ENCODE measurements around the gene ATM.

The ATM gene, protein sequence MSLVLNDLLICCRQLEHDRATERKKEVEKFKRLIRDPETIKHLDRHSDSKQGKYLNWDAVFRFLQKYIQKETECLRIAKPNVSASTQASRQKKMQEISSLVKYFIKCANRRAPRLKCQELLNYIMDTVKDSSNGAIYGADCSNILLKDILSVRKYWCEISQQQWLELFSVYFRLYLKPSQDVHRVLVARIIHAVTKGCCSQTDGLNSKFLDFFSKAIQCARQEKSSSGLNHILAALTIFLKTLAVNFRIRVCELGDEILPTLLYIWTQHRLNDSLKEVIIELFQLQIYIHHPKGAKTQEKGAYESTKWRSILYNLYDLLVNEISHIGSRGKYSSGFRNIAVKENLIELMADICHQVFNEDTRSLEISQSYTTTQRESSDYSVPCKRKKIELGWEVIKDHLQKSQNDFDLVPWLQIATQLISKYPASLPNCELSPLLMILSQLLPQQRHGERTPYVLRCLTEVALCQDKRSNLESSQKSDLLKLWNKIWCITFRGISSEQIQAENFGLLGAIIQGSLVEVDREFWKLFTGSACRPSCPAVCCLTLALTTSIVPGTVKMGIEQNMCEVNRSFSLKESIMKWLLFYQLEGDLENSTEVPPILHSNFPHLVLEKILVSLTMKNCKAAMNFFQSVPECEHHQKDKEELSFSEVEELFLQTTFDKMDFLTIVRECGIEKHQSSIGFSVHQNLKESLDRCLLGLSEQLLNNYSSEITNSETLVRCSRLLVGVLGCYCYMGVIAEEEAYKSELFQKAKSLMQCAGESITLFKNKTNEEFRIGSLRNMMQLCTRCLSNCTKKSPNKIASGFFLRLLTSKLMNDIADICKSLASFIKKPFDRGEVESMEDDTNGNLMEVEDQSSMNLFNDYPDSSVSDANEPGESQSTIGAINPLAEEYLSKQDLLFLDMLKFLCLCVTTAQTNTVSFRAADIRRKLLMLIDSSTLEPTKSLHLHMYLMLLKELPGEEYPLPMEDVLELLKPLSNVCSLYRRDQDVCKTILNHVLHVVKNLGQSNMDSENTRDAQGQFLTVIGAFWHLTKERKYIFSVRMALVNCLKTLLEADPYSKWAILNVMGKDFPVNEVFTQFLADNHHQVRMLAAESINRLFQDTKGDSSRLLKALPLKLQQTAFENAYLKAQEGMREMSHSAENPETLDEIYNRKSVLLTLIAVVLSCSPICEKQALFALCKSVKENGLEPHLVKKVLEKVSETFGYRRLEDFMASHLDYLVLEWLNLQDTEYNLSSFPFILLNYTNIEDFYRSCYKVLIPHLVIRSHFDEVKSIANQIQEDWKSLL (N-terminal part only)

DNA sequence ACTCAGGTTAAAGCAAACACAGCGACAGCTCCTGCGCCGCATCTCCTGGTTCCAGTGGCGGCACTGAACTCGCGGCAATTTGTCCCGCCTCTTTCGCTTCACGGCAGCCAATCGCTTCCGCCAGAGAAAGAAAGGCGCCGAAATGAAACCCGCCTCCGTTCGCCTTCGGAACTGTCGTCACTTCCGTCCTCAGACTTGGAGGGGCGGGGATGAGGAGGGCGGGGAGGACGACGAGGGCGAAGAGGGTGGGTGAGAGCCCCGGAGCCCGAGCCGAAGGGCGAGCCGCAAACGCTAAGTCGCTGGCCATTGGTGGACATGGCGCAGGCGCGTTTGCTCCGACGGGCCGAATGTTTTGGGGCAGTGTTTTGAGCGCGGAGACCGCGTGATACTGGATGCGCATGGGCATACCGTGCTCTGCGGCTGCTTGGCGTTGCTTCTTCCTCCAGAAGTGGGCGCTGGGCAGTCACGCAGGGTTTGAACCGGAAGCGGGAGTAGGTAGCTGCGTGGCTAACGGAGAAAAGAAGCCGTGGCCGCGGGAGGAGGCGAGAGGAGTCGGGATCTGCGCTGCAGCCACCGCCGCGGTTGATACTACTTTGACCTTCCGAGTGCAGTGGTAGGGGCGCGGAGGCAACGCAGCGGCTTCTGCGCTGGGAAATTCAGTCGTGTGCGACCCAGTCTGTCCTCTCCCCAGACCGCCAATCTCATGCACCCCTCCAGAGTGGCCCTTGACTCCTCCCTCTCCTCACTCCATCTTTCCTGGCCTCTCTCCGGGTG lies at the start of gene ATM, which contains the start of gene NPAT:
Gene ATM, plus strand, starts transcription at position 494 of the 774 bp plus-strand sequence. CDS start 4,558 bp downstream, outside the sequence.
Gene NPAT, minus strand, starts transcription at position 65 of the 774 bp plus-strand sequence. CDS start 102 bp downstream, outside the sequence.
- FAIRE-seq, result no peak

DNA sequence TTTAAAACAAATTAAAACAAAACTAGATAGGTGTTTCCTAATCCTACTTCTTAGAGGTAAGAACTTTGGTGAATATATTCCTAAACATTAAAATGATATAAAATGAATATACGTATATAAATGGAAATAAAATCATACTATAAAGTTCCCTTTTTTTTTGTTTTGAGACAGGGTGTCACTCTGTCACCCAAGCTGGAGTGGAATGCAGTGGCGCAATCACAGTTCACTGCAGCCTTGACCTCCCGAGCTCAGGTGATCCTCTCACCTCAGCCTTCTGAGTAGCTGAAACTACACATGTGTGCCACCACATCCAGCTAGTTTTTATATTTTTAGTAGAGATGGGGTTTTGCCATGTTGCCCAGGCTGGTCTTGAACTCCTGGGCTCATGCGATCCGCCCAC lies 45.3 kb upstream of the ATM start:
- FAIRE-seq, result no peak

DNA sequence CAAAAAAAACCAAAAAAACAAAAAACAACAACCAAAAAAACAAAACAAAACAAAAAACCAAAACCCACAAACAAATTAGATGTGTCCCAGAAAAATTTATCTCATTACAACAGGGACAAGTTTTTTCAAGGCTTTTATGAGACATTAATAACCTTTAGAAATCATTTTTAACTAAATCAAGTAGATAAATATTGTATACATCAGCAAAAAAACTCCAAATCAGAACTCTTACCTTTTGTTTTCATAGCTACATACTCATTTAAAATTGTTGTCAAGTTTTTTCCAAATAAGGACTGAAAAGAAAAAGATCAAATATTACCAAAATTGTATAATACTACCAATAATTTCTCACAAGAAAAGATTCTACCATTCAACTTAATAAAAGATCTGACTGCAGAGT lies 29.1 kb upstream of the ATM start:
- no peak for FAIRE-seq

DNA sequence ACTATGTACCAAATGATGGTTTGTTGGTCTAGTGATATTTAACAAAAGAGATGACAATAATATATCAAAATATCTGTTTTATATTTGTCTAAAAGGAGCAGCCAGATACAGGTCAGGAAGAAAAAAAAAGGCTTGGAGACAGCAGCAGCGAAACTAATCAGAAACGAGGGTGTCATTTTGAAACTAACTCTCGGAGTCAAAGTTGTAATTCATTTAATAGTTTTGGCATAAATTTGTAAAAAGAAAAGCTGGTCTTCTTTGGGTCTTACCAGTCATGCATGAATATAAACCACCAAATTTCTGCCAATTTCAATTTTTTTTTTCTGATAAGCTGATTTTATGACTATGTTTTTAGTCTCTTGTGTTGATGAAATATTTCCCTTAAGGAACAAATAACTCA lies 26.0 kb upstream of the ATM start:
- FAIRE-seq, result no peak

DNA sequence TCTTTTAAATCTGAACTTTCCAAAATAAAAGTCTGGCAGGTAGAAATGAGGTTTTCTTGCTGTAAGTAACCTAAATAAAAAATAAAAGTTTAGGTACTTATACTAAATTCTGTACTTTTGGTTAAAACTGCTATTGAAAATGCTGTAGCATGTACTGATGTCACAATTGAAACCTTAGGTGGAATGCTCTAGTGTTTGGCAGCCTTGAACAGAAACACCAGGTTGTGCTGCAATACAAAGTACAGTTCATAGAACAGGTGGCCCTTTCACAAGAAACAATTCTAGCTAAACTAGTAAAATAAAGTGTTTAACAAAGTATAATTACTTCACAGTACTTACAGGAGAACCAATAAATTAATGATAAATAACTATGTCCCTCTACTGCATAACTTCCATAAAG lies 25.5 kb upstream of the ATM start:
- no peak for FAIRE-seq

DNA sequence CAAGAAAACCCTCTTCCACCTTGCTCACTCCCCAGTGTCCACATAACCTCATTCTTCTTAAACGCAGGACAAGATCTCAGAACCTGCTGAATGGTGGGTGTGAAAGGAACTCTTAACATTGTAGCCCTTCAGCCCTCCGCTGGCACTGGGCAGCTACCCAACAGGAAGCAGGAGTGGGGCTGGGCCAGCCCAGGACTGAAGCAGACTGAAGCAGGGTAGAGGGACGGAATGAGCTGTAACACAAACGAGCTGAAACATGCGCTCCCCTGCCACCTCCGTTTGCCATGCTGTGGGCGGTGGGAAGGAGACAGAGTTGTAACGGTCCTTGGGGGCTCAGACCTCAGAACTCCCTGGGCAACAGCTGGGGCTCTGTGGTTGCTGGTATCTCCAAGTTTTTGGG lies 24.0 kb upstream of the ATM start:
- no peak for FAIRE-seq

DNA sequence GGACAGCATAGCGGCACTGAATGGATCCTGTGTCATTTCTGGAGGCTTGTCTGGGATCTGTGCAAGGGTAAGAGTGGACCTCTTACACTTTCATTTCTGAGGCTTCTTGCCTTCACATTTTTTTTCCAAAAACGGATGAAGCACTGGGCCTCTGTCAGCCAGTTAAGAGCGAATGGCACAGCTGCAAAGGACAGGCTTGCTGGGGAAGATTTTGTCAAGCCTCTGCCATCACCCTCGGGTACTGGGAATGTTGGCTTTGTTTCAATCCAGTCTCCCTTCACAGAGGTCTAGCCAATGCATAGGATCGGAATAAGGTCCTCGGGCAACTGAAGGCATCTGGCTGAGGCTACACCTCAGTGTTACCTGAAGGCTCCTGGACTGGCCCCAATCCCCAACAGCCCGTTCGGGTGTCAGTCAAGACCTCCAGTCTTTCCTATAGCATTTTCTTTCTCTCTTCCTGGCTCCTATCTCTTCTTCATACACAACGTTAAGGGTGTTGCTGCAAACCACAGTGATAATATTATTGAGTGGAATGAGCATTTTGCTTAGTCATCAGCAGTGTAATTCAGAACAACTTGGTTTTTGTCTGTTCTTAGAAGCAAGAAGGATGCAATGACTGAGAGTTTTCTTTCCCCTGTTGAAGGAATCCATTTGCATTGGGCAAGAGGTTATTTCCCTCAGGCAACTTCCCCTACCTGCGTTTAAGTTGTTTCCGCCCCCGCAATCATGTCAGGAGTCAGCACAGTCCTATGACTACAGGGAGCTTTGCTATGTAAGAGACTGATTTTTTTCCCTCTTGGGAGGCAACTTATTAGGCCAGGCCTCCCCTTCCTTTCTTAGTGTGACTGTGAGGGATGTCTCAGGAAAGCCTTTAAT lies 23.2 kb upstream of the ATM start:
- no peak for FAIRE-seq

DNA sequence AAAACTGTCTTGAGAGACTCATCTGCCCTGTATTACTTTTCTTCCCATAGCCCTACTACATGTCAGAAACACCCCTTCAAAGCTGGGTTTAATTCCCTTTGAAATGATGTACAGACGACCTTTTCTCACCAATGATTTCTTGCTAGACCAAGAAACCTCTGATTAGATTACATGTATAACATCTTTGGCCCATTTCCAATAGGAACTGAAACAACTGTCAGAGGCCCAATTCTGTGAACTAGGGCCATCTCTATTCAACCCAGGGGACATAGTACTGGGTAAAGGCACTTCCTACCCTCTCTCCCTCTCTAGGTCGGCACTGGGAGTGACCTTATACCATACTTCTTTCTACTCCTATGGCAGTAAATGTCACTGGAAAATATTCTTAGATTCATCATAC lies 19.8 kb upstream of the ATM start:
- no peak for FAIRE-seq

DNA sequence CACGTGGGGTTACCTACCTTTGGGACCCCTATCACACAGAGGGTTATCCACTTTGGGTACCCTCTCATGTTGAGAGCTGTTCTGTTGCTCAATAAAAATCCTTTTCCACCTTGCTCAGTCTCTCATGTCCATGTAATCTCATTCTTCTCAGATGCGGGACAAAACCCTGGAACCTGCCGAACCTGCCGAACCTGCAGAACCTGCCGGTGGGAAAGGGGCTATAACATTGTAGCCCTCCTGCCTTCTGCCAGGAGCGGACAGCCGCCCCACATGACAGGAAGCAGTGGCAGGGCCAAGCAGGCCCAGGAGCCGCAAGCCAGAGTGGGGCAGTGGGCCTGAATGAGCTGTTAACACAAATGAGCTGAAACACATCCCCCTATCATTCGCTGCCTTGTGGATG lies 18.5 kb upstream of the ATM start:
- FAIRE-seq, result no peak

DNA sequence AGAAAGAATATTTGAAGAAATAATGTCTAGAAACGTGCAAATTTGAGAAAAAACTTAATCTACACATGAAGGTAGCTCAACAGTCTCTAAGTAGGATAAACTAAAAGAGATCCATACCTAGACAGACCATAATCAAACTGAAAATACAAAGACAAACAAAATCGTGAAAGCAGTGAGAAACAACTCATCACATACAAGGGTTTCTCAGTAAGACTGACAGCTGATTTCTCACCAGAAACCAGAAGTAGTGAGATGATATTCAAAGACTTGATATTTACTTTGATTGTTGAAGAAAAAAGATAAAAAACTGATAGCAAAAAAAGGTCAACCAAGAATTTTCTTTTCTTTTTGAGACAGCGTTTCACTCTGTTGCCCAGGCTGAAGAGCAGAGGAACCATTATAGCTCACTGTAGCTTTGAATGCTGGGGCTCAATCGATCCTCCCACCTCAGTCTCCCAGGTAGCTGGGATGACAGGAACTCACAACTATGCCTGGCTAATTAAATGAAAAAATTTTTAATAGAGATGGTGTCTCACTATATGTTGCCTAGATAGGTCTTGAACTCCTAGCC lies 17.9 kb upstream of the ATM start:
- no peak for FAIRE-seq

DNA sequence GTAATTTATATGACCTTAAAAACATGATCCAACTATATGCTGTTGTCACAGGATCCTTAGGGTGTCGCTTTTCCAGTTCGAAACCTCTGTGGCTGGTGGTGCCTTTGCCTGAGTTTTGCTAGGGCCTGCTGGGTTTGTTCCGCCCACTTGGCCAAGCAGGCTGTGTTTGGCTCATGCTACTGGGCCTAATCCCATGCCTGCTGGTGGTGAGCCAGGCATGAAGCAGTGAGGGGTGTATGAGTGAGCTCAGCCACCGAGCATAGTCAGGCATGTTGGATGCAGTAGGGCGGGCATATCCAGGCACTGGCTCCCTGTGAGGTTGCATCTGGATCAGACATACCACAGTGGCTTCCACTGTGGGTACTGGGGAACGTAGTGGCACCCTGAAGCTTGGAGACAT lies 16.7 kb upstream of the ATM start:
- no peak for FAIRE-seq

DNA sequence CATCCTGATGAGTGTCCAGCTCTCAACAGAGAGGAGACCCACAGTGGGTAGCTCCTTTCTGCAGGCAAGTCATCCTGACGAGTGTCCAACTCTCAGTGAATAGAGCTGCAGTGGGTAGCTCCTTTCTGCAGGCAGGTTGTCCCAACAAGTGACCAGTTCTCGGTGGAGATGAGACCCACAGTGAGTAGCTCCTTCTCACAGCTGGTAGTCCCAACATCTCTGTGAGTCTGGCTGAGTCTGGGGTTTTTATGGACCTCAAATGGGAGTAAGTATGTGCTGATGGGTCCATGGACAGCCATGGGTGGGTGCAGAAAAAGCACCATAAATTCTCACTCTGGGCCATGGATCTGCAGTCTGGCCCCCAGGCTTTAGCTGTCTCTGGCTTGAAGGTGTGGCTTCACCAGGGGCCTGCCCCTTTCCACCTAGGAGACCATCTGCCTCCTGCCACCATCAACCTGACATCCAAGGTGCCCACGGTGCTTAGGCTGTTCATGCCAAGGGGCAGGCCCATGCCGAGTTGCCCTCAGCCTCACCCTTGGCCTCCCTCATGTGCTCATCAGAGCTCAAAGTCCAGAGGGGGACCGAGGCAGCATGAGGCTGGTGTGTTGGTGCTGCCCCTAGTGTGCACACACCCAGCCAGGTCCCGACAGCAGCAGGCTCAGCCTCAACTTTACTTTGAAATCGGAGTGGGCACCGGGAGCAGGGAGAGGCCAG lies 15.7 kb upstream of the ATM start:
- FAIRE-seq, result no peak

DNA sequence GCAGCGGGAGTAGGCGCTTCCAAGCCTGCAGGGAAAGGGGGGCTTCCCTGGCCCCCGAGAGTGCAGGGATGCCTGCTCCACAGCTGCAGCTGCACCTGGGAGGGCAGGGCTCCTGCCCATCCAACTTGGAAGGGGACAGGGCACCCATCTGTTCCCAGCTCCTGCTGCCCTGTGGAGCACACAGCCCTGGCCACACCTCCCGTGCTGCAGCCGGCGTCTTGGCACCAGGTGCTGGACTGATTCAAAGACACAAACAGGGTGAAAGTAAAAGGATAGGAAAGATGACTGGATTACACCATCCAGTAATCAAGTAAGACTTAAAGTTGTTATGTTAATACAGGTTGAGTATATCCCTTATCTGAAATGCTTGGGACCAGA lies 15.2 kb upstream of the ATM start:
- no peak for FAIRE-seq

DNA sequence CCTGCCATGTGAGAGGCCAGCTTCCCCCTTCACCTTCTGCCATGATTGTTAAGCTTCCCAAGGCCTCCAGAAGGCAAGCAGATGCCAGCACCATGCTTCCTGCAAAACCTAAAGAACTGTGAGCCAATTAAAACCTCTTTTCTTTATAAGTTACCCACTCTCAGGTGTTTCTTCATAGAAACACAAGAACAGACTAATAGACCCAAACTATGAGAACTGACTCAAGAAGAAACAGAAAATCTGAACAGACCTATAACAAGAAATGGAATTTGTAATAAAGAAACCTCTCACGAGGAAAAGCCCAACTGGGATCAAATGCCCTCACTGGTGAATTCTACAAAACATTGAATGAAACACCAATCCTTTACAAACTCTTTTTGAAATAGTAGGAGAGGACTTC lies 12.4 kb upstream of the ATM start:
- no peak for FAIRE-seq

DNA sequence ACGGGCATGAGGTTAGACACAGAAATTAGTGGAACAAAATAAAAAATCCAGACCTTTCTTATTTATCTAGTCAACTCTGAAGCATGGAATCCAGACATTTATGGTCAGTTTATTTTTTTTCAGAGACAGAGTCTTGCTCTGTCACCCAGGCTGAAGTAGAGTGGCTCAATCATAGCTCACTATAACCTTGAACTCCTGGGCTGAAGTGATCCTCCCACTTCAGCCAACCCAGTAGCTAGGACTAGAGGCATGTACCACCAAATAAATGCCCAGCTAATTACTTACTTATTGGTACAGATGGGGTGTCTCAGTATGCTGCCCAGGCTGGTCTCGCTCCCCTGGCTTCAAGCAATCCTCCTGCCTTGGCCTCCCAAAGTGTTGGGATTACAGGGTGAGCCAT lies 9.1 kb upstream of the ATM start:
- FAIRE-seq, result no peak

DNA sequence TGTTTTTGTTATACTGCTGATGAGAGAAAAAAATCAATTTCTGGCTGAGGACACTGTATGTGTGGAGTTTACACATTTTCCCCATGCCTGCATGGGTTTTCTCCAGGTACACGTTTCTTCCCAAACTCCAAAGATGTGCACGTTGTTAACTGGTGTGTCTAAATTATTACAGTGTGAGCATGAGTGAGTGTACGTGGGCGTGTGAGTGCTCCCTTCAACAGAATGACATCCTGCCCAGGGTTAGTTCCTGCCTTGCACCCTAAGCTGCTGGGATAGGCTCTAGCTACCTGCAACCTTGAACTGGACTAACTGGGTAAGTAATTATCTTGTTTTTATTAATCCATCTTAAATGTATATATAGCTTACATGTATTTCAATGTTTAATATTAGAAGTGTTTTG lies 5.9 kb upstream of the ATM start:
- FAIRE-seq, result no peak

DNA sequence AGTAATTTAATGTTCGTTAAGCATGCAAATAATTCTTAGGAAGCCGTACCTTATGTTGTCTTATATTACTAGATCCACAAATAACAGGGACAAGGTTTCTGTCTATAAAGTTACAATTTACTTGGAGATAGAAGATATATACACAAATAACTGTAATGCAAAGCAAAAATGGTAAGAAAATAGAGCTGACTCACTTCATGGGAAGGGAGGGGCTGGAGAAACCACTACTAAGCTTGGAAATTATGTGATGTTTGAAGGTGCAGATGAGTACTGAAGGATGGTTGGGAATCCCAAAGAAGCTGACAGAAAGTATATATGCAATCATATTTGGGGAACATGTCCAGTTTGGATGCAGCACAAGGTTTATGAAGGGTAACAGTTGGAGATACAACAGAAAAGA lies 4.4 kb upstream of the ATM start:
- FAIRE-seq, result no peak

DNA sequence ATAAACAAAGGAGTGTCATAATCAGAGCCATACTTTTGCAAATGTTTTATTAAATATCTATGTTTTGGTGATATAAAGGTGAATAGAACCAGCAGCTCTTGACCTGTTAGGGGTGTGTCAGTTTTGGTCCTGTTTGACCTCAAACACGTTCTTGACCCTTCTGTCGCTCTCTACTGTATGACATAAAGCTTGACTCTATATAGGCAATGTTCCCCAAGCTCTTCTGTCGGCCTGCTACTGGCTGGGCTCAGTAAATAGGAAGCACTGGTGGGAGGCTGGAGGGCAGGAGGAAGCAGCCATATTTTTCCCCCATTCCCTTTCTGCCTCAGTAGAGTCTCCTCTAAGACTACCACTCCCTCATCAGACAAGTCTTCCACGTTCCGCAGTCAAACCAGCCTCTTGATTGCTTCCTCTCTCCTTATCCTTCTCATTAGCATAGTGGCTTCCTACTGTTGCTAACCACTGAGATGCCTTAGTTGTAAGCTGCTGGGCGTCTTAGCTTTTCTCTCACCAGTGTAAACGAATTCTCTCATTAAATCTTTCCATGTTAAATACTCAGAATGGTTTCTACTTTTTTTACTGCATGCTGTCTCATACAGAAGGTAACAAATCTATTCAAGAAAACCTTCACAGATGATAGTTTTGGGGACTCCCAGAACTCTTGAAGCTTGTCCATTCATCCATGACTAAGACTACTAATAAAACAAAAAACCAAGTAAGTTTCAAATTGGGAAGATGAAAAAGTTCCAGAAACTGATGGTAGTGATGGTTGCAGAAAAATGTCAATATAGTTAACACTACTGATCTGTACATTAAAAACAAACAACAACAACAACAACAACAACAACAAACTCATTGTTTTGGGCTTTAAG lies 3.7 kb upstream of the ATM start:
- no peak for FAIRE-seq

DNA sequence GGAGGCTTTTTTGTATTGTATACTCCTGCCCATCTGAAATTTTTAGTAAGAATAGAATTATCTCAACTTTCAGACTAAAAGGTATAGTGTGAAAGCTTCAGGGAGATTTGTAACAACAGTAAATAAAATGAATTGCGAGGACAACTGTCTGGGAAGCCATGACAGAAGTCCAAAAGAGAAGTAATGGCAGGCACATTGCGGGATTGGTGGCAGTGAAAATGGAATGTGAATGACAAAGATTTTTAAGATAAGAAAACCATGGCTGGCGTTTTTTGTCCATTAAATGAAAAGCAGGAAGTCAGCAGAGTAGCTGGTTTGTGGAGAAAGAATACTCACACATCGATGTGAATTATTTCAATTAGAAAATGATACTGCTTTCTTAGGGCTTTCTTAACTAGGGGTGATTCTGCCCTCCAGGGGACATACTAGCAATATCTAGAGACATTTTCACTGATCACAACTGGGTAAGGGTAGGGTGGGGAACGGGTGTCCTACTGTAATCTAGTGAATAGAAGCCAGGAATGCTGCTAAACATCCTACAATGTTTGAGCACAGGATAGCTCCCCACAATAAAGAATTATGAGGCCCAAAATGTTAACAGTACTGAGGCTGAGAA lies 2.0 kb upstream of the ATM start:
- no peak for FAIRE-seq
